A673 (cell line): Measurements from ENCODE around the gene ABCA2. TPM values are rescaled to one million over a fixed set of nuclear protein-coding genes. Genes with fewer than 3 reads are reported as not detected.

Source experiments
- BruUV-seq: library from RNA; stranded (reverse); fragments of 400-500 nt; replicated peaks from 2 replicates; lab custom pipeline; 2021; lab: Mats Ljungman, UMichigan
- CTCF ChIA-PET: fragments of 300-600 bp; sonication (Branson Sonifier 250); formaldehyde crosslinking; loops from one replicate; lab custom pipeline; 2022; ENCODE audit warnings: antibody characterized with exemption; lab: Charles Lee
- POLR2A ChIA-PET: fragments of 300-600 bp; sonication (Branson Sonifier 250); formaldehyde crosslinking; loops from one replicate; lab custom pipeline; 2022; ENCODE audit warnings: antibody characterized with exemption; ENCODE audit not compliant: low non-redundant PET; lab: Charles Lee
- DNase-seq: peaks from one replicate; pipeline ENCODE4 v3.0.0-alpha.2; 2015; ENCODE audit warnings: low spot score
- H3K27ac ChIP-seq: fragments of 200-600 bp; sonication (generic); 2 replicates; pipeline ENCODE4 v1.5.1; 2016; ENCODE audit warnings: mixed run types, low read depth, mild to moderate bottlenecking, mixed read lengths, antibody characterized with exemption, low read length; ENCODE audit not compliant: poor library complexity, severe bottlenecking
- H3K27me3 ChIP-seq: fragments of 200-600 bp; sonication (generic); replicated peaks from 2 replicates; pipeline ENCODE4 v1.6.1; 2017; ENCODE audit warnings: mixed run types, low read depth, mild to moderate bottlenecking, mixed read lengths, antibody characterized with exemption, low read length; ENCODE audit not compliant: insufficient read depth, poor library complexity
- H3K36me3 ChIP-seq: fragments of 200-600 bp; sonication (generic); 2 replicates; pipeline ENCODE4 v1.6.1; 2016; ENCODE audit warnings: mixed run types, mild to moderate bottlenecking, mixed read lengths, antibody characterized with exemption, low read length; ENCODE audit not compliant: insufficient read depth, poor library complexity, severe bottlenecking
- H3K4me1 ChIP-seq: fragments of 200-600 bp; sonication (generic); 2 replicates; pipeline ENCODE4 v1.6.1; 2017; ENCODE audit warnings: mixed run types, mild to moderate bottlenecking, mixed read lengths, antibody characterized with exemption, low read length; ENCODE audit not compliant: insufficient read depth, poor library complexity, severe bottlenecking
- H3K4me3 ChIP-seq: fragments of 200-600 bp; sonication (generic); 2 replicates; pipeline ENCODE4 v1.5.1; 2016; ENCODE audit warnings: low read depth, mixed run types, mild to moderate bottlenecking, mixed read lengths, low read length; ENCODE audit not compliant: poor library complexity, severe bottlenecking
- H3K9me3 ChIP-seq: fragments of 200-600 bp; sonication (generic); 2 replicates; pipeline ENCODE4 v1.6.1; 2016; ENCODE audit warnings: mixed run types, low read depth, mild to moderate bottlenecking, mixed read lengths, antibody characterized with exemption, low read length; ENCODE audit not compliant: poor library complexity, severe bottlenecking
- EZH2 ChIP-seq: fragments of 200-600 bp; sonication (generic); IDR thresholded peaks from 2 replicates; pipeline ENCODE4 v1.6.1; 2017; ENCODE audit warnings: borderline replicate concordance, low read depth, mild to moderate bottlenecking, mixed read lengths, antibody characterized with exemption, low read length; ENCODE audit not compliant: poor library complexity, severe bottlenecking
- intact Hi-C: fragments of 100-400 bp; cut with micrococcal nuclease; formaldehyde crosslinking; loops from one replicate; pipeline ENCODE4 v1.10.0; 2022; ENCODE audit not compliant: unreplicated experiment
- total RNA-seq: library from RNA; stranded (reverse); gene quantifications from 2 replicates; pipeline ENCODE4 v1.2.3, GENCODE V29; 2021
- TF ChIP-seq, protein P1 (sequence below): fragments of 300-800, 200-600 bp; sonication (generic); conservative IDR thresholded peaks from 2 replicates; pipeline ENCODE4 v1.5.1; 2017; ENCODE audit warnings: low read depth, mild to moderate bottlenecking, antibody characterized with exemption, low read length, moderate library complexity, mixed read lengths

The ABCA2 gene
- total RNA-seq, 1 experiment from 2014 or later: 27.8 TPM

DNA sequence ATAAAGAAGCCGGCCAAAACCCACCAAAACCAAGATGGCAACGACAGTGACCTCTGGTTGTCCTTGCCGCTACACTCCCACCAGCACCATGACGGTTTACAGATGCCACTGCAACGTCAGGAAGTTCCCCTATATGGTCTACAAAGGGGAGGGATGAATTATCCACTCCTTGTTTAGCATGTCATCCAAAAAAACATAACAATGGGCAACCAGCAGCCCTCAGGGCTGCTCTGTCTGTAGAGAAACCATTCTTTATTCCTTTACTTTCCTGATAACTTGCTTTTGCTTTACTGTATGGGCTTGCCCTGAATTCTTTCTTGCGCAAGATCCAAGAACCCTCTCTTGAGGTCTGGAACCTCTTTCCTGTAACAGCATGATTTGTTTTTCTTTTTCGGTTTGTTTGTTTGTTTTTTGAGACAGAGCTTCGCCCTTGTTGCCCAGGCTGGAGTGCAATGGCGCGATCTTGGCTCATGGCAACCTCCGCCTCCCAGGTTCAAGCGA lies 47.3 kb upstream of the ABCA2 start:
- H3K9me3 ChIP-seq: no peaks in the 10 kb centered on the region
- no peaks in the 10 kb centered on the region for H3K27me3 ChIP-seq
- peaks cover 14% of the 10 kb centered on the region for H3K4me1 ChIP-seq
- no peak for DNase-seq
- no peak overlapping the region for H3K27ac ChIP-seq
- TF ChIP-seq, protein P1, sequence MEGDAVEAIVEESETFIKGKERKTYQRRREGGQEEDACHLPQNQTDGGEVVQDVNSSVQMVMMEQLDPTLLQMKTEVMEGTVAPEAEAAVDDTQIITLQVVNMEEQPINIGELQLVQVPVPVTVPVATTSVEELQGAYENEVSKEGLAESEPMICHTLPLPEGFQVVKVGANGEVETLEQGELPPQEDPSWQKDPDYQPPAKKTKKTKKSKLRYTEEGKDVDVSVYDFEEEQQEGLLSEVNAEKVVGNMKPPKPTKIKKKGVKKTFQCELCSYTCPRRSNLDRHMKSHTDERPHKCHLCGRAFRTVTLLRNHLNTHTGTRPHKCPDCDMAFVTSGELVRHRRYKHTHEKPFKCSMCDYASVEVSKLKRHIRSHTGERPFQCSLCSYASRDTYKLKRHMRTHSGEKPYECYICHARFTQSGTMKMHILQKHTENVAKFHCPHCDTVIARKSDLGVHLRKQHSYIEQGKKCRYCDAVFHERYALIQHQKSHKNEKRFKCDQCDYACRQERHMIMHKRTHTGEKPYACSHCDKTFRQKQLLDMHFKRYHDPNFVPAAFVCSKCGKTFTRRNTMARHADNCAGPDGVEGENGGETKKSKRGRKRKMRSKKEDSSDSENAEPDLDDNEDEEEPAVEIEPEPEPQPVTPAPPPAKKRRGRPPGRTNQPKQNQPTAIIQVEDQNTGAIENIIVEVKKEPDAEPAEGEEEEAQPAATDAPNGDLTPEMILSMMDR: no peak
- POLR2A ChIA-PET: no interaction called here
- CTCF ChIA-PET: no interaction called here
- BruUV-seq: no TSS peak
- H3K36me3 ChIP-seq: peaks cover 5% of the 10 kb centered on the region
- H3K4me3 ChIP-seq: no peak overlapping the region
- intact Hi-C loops: no loop called here

DNA sequence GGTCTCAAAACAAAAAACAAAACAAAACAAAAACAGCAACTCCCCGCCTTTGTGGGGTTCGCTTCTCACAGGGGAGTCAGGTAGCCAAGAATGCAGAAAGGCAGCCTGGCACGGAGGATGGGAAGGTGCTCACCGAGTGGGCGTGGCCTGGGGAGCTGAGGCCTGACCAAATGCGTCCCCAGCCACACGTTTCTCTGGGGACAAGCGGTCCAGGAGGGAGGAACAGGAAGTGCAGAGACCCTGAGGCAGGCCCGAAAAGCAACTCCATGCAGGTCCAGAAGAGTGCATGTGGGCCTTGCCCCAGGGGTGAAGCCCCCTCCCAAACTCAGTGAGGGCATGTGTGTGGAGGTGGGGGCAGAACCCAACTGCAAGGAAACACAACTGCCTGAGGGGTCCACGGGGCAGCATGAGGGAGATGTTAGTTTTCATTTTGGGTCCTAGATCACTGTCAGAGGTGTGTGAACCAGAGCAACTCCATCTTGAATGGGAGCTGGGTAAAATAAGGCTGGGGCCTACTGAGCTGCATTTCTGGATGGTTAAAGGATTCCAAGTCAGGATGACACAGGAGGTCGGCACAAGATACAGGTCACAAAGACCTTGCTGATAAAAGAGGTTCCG lies 46.7 kb upstream of the ABCA2 start:
- H3K4me3 ChIP-seq: no peak overlapping the region
- CTCF ChIA-PET: no interaction called here
- H3K4me1 ChIP-seq: peaks cover 14% of the 10 kb centered on the region
- H3K36me3 ChIP-seq: peaks cover 5% of the 10 kb centered on the region
- H3K27me3 ChIP-seq: no peaks in the 10 kb centered on the region
- intact Hi-C loops: no loop called here
- DNase-seq: no peak
- POLR2A ChIA-PET: no interaction called here
- H3K27ac ChIP-seq: no peak overlapping the region
- no peak for TF ChIP-seq EZH2
- TF ChIP-seq, protein P1: no peak
- no TSS peak for BruUV-seq
- no peaks in the 10 kb centered on the region for H3K9me3 ChIP-seq

DNA sequence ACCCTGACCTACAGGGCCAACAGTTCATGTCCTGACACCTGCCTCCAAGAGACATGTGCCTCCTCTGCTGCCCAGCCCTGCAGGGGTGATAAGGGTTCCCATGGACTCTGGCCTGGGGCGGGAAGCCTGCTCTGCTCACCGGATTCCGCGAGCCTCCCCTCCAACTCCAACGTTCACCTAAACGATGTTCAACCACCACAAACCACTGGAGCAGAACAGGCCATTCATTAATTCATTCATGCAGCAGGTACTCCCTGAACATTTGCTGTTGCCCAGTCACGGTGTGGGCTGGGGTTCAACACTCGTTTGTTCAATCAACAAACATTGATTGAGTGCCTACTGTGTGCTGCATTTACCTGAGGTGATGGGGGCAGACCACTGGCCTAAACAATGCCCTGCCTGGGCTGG lies 46.0 kb upstream of the ABCA2 start:
- intact Hi-C loops: no loop called here

More for the DNA sequence above, 46.0 kb upstream of the ABCA2 start:
- Histone ChIP-seq H3K4me3 (no peak overlapping the region), H3K27me3 (no peaks in the 10 kb centered on the region), H3K36me3 (peaks cover under 1% of the 10 kb centered on the region), H3K4me1 (peaks cover 19% of the 10 kb centered on the region), H3K9me3 (no peaks in the 10 kb centered on the region), H3K27ac (no peak overlapping the region)
- BruUV-seq: no TSS peak
- ChIA-PET CTCF (no interaction called here), POLR2A (no interaction called here)
- TF ChIP-seq, protein P1: no peak
- no peak for TF ChIP-seq EZH2
- DNase-seq: no peak
